Activated naive CD4-positive, alpha-beta T cell treated with anti-CD3 and anti-CD28 coated beads, Interleukin-2, amount 10 ng/mL, durations not matched to agents 7 days and 5 days (primary cell): ENCODE measurements around the gene ZNF587.
"Not testable (repeated sequence)": the region's sequence is repeated elsewhere in the genome, so short reads cannot be mapped to it uniquely, and the experiment has no call there.

Source experiments
- CTCF ChIA-PET: fragments of 350-600 bp; sonication (Branson Sonifier 250); formaldehyde crosslinking; loops from one replicate; lab custom pipeline; 2021; ENCODE audit warnings: antibody characterized with exemption; lab: Charles Lee
- DNase-seq: peaks from one replicate; pipeline ENCODE4 v3.0.0-alpha.2; 2020
- H3K27ac Mint-ChIP-seq: one replicate; pipeline ENCODE4 v1.8.0; 2021; ENCODE audit warnings: mild to moderate bottlenecking, moderate library complexity, mixed read lengths
- H3K27me3 Mint-ChIP-seq: one replicate; pipeline ENCODE4 v1.8.0; 2021; ENCODE audit warnings: mild to moderate bottlenecking, mixed read lengths
- H3K36me3 Mint-ChIP-seq: one replicate; pipeline ENCODE4 v1.8.0; 2021; ENCODE audit warnings: mixed read lengths
- H3K4me1 Mint-ChIP-seq: one replicate; pipeline ENCODE4 v1.8.0; 2021; ENCODE audit warnings: mixed read lengths
- H3K4me3 Mint-ChIP-seq: one replicate; pipeline ENCODE4 v1.8.0; 2021; ENCODE audit warnings: mild to moderate bottlenecking, moderate library complexity, mixed read lengths
- H3K9me3 Mint-ChIP-seq: one replicate; pipeline ENCODE4 v1.8.0; 2021; ENCODE audit warnings: mixed read lengths

The ZNF587 gene

DNA sequence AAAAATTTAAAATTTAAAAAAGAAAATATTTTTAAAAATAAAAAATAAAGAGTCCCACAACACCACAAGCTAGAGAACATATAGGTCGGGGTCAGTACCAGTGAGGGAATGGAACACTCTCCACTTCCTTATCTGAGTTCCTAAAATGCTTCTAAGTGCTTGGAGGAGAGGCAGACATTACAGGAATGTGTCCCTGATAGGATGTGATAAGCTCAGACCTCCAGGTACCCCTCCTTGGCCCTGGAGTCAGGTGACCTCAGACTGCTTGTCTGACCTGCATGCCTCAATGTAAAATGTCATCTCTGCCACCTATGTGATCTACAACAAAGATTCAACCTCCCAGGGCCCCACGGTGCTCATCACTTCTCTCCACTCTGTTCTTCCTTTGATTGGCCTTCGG lies 36.4 kb downstream of the ZNF587 start:
- Mint-ChIP-seq H3K36me3 (peaks cover 65% of the 10 kb centered on the region), H3K9me3 (peaks cover 53% of the 10 kb centered on the region), H3K4me3 (no peak overlapping the region), H3K27ac (no peak overlapping the region), H3K27me3 (no peaks in the 10 kb centered on the region), H3K4me1 (peaks cover 24% of the 10 kb centered on the region)
- CTCF ChIA-PET, result interaction anchor here (0.6 kb wide), 1 partner anchor 1632 kb away, joined by 3 read pairs; no protein-coding TSS in a partner anchor
- no peak for DNase-seq

DNA sequence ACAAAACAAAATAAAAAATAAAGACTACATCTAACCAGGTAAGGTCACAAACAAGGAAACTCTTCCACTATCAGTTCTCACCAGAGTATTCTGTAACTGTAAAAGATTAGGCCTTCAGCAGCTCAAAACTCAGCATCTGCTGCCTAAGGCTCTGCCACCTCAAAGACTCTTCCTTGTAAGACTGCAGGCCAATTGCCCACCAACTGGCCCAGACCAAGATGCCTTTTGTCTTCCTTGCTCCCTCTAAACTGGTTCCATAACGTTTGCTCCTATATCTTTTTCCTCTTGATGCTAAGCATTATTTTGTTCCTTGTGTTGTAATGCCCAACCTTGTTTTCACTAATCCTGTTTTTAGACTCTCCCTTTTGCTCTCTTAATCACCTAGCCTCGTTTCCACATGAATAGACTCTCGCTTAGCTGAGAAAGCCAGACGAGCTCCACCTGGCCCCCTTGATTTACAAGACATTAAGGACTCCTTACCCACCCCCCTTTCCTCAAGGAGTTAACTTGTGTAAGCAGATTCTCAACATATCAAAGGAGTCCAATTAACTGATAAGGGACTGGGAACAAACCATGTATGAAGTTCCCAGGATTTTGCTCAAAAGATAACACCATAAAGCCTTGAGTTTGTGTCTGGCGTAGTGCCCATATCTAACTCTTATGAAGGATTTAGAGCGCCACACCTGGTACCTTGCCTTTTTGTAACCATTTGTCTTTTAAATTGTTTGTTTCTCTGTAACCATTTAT lies 37.7 kb downstream of the ZNF587 start:
- Mint-ChIP-seq H3K27me3 (no peaks in the 10 kb centered on the region), H3K27ac (peak overlapping the region; percentile 67), H3K9me3 (peaks cover 57% of the 10 kb centered on the region), H3K4me1 (peaks cover 24% of the 10 kb centered on the region), H3K4me3 (peak overlapping the region; percentile 90), H3K36me3 (peaks cover 67% of the 10 kb centered on the region)
- DNase-seq, result no peak
- CTCF ChIA-PET, result no interaction called here

DNA sequence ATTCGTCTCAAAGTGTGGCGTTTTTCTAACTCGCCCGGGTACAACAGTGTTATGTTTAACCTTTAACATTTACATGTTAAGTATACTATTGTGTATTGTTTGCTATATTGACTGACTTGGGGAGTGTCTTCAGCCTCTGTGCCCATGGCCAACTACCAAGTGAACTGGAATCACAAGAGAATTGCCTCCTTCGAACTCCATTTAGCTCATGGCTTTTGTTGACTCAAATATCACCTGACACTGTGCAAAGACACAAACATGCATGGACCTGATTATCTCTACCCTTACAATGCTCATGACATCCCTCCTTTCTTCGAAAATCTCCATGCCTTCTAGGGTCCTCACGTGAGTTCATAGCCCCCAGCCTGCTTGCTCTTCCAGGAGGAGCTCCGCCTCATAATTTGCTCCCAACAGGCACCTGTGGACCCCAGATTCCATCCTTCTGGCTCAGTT lies 38.5 kb downstream of the ZNF587 start:
- peaks cover 24% of the 10 kb centered on the region for H3K4me1 Mint-ChIP-seq
- CTCF ChIA-PET, result no interaction called here
- H3K36me3 Mint-ChIP-seq, result peaks cover 60% of the 10 kb centered on the region
- H3K27ac Mint-ChIP-seq, result peak overlapping the region; percentile 88
- no peak for DNase-seq
- H3K4me3 Mint-ChIP-seq, result peak overlapping the region; percentile 90
- H3K9me3 Mint-ChIP-seq, result peaks cover 57% of the 10 kb centered on the region
- H3K27me3 Mint-ChIP-seq, result no peaks in the 10 kb centered on the region

DNA sequence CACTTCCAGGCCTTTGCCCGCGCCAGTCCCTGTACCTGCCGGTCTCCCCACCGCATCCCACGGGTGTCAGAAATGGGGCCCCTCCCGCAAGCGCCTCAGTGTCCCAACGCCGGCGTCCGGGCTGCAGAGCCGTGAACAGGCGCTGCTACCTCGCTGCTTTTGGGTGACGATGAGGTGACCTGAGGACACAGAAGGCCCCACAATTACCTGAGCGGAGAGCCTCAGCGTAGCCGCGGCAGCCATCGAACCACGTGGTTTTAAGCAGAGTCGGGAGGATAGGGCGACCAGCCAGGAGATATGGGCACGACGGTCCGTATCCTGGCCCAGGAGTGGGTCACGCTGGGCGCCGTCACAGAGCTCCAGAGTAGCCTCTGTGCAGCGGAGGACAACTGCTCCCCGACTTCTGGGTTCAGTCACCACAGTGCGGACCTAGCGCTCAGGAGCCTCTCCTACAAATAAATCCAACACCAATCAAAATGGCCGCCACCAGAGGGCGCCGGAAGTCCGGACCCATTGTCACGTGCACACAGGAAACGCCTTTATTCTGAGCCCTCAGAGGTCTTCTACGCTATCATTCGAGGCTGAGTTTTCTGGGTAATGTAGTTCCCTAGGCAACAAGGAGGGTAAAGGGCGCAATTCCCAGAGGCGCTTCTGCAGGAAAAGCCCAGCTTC lies 39.0 kb downstream of the ZNF587 start, which contains the start of gene ZNF814:
TSS of gene ZNF814 (minus strand) at position 478 of the 672 bp plus-strand sequence. CDS start at position 243, 235 bp downstream.
- Mint-ChIP-seq H3K4me3 (peak within 1 kb of the TSS; percentile 90), H3K36me3 (peaks cover 54% of the 10 kb centered on the region), H3K9me3 (peaks cover 57% of the 10 kb centered on the region), H3K4me1 (peaks cover 24% of the 10 kb centered on the region), H3K27me3 (no peaks in the 10 kb centered on the region), H3K27ac (peak within 1 kb of the TSS; percentile 88)
- peak; percentile 91 for DNase-seq
- CTCF ChIA-PET, result no interaction called here

DNA sequence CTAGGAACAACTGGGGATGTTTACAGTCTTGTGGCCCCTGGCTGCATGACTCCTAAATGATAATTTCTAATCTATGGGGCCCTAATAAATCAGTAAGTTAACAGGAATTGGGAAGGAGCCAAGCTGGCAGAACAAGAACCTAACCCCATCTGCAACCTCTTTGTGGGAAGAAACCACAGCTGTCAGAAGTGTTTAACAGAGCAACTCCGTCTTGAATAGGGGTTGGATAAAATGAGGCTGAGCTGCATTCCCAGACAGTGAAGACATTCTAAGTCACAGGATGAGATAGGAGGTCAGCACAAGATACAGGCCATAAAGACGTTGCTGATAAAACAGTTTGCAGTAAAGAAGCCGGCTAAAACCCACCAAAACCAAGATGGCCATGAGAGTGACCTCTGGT lies 41.0 kb downstream of the ZNF587 start:
- DNase-seq, H3K4me3 Mint-ChIP-seq, H3K27ac Mint-ChIP-seq, H3K27me3 Mint-ChIP-seq: not testable (repeated sequence)
- H3K4me1 Mint-ChIP-seq, result peaks cover 24% of the 10 kb centered on the region
- CTCF ChIA-PET, result interaction anchor here (0.7 kb wide), 1 partner anchor 121 kb away, joined by 3 read pairs; the partner anchor contains the start of gene ZNF586
- H3K9me3 Mint-ChIP-seq, result peaks cover 47% of the 10 kb centered on the region
- peaks cover 35% of the 10 kb centered on the region for H3K36me3 Mint-ChIP-seq

DNA sequence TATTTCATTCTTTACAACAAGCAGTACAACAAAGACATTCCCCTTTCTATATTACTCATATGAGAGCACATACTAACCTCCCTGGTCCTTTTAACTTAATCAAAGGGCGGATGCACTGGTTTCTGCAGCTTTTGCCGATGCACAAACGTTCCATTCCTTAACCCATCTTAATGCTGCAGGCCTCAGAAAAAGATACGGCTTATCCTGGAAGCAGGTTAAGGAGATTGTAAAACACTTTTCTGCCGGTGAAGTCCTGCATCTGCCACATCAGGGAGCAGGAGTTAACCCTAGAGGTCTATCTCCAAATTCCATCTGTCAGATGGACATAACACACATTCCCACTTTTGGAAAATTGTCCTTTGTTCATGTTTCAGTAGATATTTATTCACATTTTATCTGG lies 50.7 kb downstream of the ZNF587 start:
- Mint-ChIP-seq H3K27me3 (no peaks in the 10 kb centered on the region), H3K36me3 (peaks cover 24% of the 10 kb centered on the region), H3K4me1 (peaks cover 3% of the 10 kb centered on the region), H3K27ac (no peak overlapping the region), H3K4me3 (no peak overlapping the region), H3K9me3 (peaks cover 44% of the 10 kb centered on the region)
- DNase-seq, result no peak
- CTCF ChIA-PET, result no interaction called here

DNA sequence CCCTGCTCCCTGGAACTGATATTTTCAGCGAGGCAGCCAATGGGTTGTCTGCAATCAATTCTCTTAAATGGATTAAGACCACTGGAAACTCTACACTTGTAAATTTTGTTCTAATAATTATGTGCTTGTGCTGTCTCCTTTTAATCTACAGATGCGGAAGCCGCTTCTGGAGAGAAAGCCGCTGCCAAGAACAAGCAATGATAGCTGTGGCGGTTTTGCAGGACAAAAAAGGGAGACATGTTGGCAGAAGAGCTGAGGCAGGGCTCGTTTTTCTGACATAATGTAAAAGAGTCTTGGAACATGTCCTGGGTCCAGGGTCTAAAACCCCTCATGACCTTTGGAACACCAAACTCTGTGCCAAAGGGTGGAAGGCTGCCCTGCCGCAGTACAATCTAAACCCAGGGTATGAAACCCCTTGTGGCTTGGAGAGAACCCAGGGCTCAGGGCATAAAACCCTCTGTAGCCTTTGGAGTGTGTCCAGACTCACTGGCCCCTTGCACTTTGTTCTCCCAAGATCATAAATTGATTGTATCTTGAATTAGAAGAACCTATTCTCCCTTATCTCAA lies 54.0 kb downstream of the ZNF587 start:
- Mint-ChIP-seq H3K36me3 (peaks cover 50% of the 10 kb centered on the region), H3K4me3 (no peak overlapping the region), H3K4me1 (peaks cover 3% of the 10 kb centered on the region), H3K9me3 (peaks cover 51% of the 10 kb centered on the region), H3K27me3 (no peaks in the 10 kb centered on the region), H3K27ac (no peak overlapping the region)
- CTCF ChIA-PET, result interaction anchor here (1.3 kb wide), 1 partner anchor 12 kb away, joined by 4 read pairs; no protein-coding TSS in a partner anchor
- DNase-seq, result no peak

DNA sequence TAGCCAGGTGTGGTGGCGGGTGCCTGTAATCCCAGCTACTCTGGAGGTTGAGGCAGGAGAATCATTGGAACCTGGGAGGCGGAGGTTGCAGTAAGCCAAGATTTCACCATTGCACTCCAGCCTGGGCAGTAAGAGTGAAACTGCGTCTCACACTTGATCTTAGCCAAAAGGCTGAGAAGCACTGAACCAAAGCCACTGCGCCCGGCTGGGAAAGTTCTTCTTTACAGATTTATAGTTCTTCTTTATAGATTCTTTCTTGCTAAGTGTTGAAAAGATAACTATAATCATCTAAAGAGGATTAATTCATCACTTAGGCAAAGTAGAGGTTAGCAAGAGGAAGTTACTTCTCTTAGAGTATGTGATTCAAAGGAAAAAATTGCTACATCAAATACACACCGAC lies 55.6 kb downstream of the ZNF587 start:
- no peak for DNase-seq
- Mint-ChIP-seq H3K4me1 (peaks cover 3% of the 10 kb centered on the region), H3K27me3 (no peaks in the 10 kb centered on the region), H3K9me3 (peaks cover 56% of the 10 kb centered on the region), H3K27ac (no peak overlapping the region), H3K36me3 (peaks cover 61% of the 10 kb centered on the region), H3K4me3 (no peak overlapping the region)
- CTCF ChIA-PET, result no interaction called here

DNA sequence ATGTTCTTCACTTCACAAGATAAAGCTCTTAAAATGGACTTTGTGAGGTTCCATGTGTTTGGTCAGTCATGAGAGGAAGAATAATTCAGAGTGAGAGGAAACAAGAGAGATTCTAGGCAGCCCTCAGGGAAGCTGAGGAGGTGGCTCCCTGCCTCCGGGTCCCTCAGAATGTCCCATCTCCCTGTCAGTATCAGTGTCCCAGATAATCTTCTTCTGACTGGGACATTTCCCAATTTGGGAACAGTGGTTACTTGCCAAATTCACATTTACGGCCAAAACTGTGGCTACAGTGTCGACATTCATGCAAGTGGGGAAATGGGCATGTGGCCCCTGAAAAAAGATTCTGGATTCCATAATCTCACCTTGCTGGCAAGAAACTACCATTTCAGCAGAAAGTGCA lies 57.7 kb downstream of the ZNF587 start:
- Mint-ChIP-seq H3K27ac (no peak overlapping the region), H3K36me3 (peaks cover 77% of the 10 kb centered on the region), H3K4me3 (no peak overlapping the region), H3K9me3 (peaks cover 65% of the 10 kb centered on the region), H3K27me3 (no peaks in the 10 kb centered on the region), H3K4me1 (peaks cover 3% of the 10 kb centered on the region)
- no peak for DNase-seq
- CTCF ChIA-PET, result no interaction called here

DNA sequence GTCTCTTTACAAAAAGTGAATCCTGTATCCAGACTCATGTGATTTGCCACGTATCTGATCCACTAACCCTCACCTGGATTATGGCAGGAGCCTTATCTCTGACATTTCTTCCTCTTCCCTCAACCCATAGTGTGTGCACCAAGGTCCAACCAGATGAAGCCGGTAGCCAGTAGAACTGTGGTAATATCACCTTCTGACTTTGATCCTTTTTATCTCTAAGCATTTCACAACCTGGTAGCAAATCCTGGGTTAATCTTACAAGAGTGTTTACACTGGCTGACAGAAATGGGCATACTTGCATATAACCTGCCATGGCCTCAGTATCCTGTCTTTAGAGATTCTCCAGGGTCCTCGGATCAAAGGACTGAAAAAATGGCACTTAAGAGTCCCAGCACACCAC lies 64.9 kb downstream of the ZNF587 start:
- H3K4me1 Mint-ChIP-seq, result peaks cover 27% of the 10 kb centered on the region
- H3K4me3 Mint-ChIP-seq, result peak overlapping the region; percentile 89
- DNase-seq, result no peak
- peaks cover 72% of the 10 kb centered on the region for H3K36me3 Mint-ChIP-seq
- H3K27me3 Mint-ChIP-seq, result no peaks in the 10 kb centered on the region
- CTCF ChIA-PET, result interaction anchor here (1.4 kb wide), 1 partner anchor 11 kb away, joined by 4 read pairs; no protein-coding TSS in a partner anchor
- no peak overlapping the region for H3K27ac Mint-ChIP-seq
- H3K9me3 Mint-ChIP-seq, result peaks cover 57% of the 10 kb centered on the region
